Neural cell (in vitro differentiated cells): ENCODE results near the gene PIGB. TPM values are rescaled to one million over a fixed set of nuclear protein-coding genes. Genes with fewer than 3 reads are reported as not detected.

ENCODE experiments used
- H2AFZ ChIP-seq: fragments of 200-600, 300-800 bp; sonication (generic), shearing (Covaris generic); 2 replicates; pipeline ENCODE4 v1.6.0; 2014; ENCODE audit warnings: low read depth, mild to moderate bottlenecking, antibody characterized with exemption, low read length, moderate library complexity
- H3F3A ChIP-seq: fragments of 200-600 bp; shearing (Covaris generic); 2 replicates; pipeline ENCODE4 v1.6.1; 2016; ENCODE audit warnings: mild to moderate bottlenecking, moderate library complexity, mixed read lengths, antibody characterized with exemption, low read length; ENCODE audit not compliant: insufficient read depth, poor library complexity, severe bottlenecking
- H3K27ac ChIP-seq: fragments of 200-600, 300-800 bp; sonication (generic), shearing (Covaris generic); 2 replicates; pipeline ENCODE4 v1.5.1; 2014; ENCODE audit warnings: mild to moderate bottlenecking, low read length, moderate library complexity
- H3K27me3 ChIP-seq: fragments of 300-800, 200-600 bp; sonication (generic), shearing (Covaris generic); 2 replicates; pipeline ENCODE4 v1.6.0; 2014; ENCODE audit warnings: mild to moderate bottlenecking, low read depth, low read length, moderate library complexity; ENCODE audit not compliant: insufficient read depth
- H3K36me3 ChIP-seq: fragments of 300-800, 200-600 bp; sonication (generic), shearing (Covaris generic); 2 replicates; pipeline ENCODE4 v1.5.1; 2014; ENCODE audit warnings: mild to moderate bottlenecking, antibody characterized with exemption, low read length, moderate library complexity; ENCODE audit not compliant: insufficient read depth
- H3K4me2 ChIP-seq: fragments of 300-800, 200-600 bp; sonication (generic), shearing (Covaris generic); 2 replicates; pipeline ENCODE4 v1.6.0; 2014; ENCODE audit warnings: mild to moderate bottlenecking, low read length
- H3K4me3 ChIP-seq: fragments of 300-800, 200-600 bp; sonication (generic), shearing (Covaris generic); 2 replicates; pipeline ENCODE4 v1.5.1; 2014; ENCODE audit warnings: mild to moderate bottlenecking, low read length, moderate library complexity
- H3K79me2 ChIP-seq: fragments of 200-600 bp; shearing (Covaris generic); replicated peaks from 2 replicates; pipeline ENCODE4 v1.6.0; 2014; ENCODE audit warnings: mild to moderate bottlenecking, low read length, moderate library complexity; ENCODE audit not compliant: insufficient read depth
- H3K9ac ChIP-seq: fragments of 300-800, 200-600 bp; sonication (generic), shearing (Covaris generic); 2 replicates; pipeline ENCODE4 v1.6.1; 2016; ENCODE audit warnings: mild to moderate bottlenecking, low read length, mixed read lengths
- H3K9me2 ChIP-seq: fragments of 200-600 bp; shearing (Covaris generic); 2 replicates; pipeline ENCODE4 v1.6.1; 2016; ENCODE audit warnings: mild to moderate bottlenecking, low read length, mixed read lengths; ENCODE audit not compliant: insufficient read depth
- H3K9me3 ChIP-seq: fragments of 200-600, 300-800 bp; sonication (generic), shearing (Covaris generic); 2 replicates; pipeline ENCODE4 v1.6.1; 2016; ENCODE audit warnings: mild to moderate bottlenecking, mixed run types, low read length, moderate library complexity, mixed read lengths
- H4K20me1 ChIP-seq: fragments of 200-600 bp; shearing (Covaris generic); 2 replicates; pipeline ENCODE4 v1.6.1; 2016; ENCODE audit warnings: mild to moderate bottlenecking, mixed run types; ENCODE audit not compliant: insufficient read depth
- EP300 ChIP-seq: fragments of 450-650 bp; conservative IDR thresholded peaks from 2 replicates; pipeline ENCODE4 v1.6.1; 2014; ENCODE audit warnings: antibody characterized with exemption, mild to moderate bottlenecking, moderate library complexity; ENCODE audit not compliant: poor library complexity, severe bottlenecking
- EZH2 ChIP-seq: fragments of 200-600, 300-800 bp; shearing (Covaris generic), sonication (generic); IDR thresholded peaks from 2 replicates; pipeline ENCODE4 v1.6.1; 2014; ENCODE audit warnings: antibody characterized with exemption, low read length, borderline replicate concordance, mild to moderate bottlenecking; ENCODE audit not compliant: insufficient read depth, poor library complexity, severe bottlenecking
- MXI1 ChIP-seq: fragments of 450-650 bp; conservative IDR thresholded peaks from 2 replicates; pipeline ENCODE4 v1.6.1; 2014; ENCODE audit warnings: antibody characterized with exemption, mild to moderate bottlenecking; ENCODE audit not compliant: poor library complexity, severe bottlenecking
- POLR2AphosphoS5 ChIP-seq: IDR thresholded peaks from 2 replicates; pipeline ENCODE4 v1.6.1; 2012
- RAD21 ChIP-seq: fragments of 450-650 bp; conservative IDR thresholded peaks from 2 replicates; pipeline ENCODE4 v1.6.1; 2014; ENCODE audit warnings: antibody characterized with exemption, mild to moderate bottlenecking, moderate library complexity
- SMC3 ChIP-seq: fragments of 450-650 bp; conservative IDR thresholded peaks from 2 replicates; pipeline ENCODE4 v1.6.1; 2014; ENCODE audit warnings: antibody characterized with exemption, mild to moderate bottlenecking, moderate library complexity; ENCODE audit not compliant: poor library complexity
- TAF1 ChIP-seq: IDR thresholded peaks from 2 replicates; pipeline ENCODE4 v1.6.1; 2012; ENCODE audit warnings: low read depth
- polyA plus RNA-seq: library from polyadenylated mRNA; depleted of rRNA; stranded (reverse); fragments of >200 nt; gene quantifications from 2 replicates; pipeline ENCODE4 v1.2.3, GENCODE V29; 2014
- TF ChIP-seq, protein P1 (sequence below): fragments of 450-650 bp; IDR thresholded peaks from 2 replicates; pipeline ENCODE4 v1.5.1; 2014; ENCODE audit warnings: antibody characterized with exemption, mild to moderate bottlenecking, moderate library complexity; ENCODE audit not compliant: poor library complexity, severe bottlenecking
- TF ChIP-seq, protein P2 (sequence below): IDR thresholded peaks from 2 replicates; pipeline ENCODE4 v1.6.1; 2012; ENCODE audit warnings: borderline replicate concordance

Gene PIGB
- polyA plus RNA-seq, 1 donor from 2014 or later = 8.1 TPM

DNA sequence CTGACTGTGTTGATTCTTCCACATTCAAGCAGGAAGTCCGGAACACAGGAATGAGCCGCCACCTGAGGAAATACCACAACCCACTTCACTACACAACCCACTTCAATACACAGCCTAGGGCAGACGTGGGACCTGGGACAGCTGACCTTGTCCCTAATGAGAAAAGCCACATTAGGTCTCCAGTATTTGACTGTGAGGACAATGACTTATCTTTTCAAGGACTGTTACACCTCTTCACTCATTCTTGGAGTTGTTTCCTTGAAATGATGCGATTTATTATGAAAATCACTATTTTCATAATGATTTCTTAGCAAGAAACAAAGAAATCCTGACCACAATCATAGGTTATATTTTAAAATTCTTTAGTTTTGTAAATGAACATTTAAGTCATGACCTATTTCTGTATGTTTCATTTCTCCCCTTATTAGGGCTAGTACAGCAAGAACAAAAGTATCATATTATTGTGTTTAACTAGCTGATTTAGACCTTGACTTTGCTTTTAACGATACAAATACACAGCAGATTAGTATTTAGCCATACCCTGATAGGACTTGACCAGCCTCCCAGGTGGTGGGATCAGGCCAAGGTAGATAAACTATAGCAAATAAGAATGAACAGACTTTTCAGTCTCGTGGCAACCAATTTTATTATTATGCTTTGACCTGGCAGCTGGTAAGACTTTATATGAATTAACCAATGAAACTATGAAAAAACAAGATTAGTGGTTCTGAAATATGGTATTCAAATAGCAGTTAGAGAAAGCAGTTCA, 35.5 kb upstream of the PIGB start:
- no peaks in the 10 kb centered on the region for H3K36me3 ChIP-seq
- H3F3A ChIP-seq = no peaks in the 10 kb centered on the region
- no peak overlapping the region for H3K9ac ChIP-seq
- H3K9me2 ChIP-seq = no peaks in the 10 kb centered on the region
- H3K27ac ChIP-seq = no peak overlapping the region
- H3K4me3 ChIP-seq = no peak overlapping the region
- H3K79me2 ChIP-seq = no peaks in the 10 kb centered on the region
- H3K4me2 ChIP-seq = no peak overlapping the region
- H3K9me3 ChIP-seq = no peaks in the 10 kb centered on the region
- H2AFZ ChIP-seq = no peak overlapping the region
- TF ChIP-seq EP300 (no peak), TAF1 (no peak), POLR2AphosphoS5 (no peak), SMC3 (no peak), EZH2 (no peak), RAD21 (no peak), MXI1 (no peak)
- TF ChIP-seq, protein P1, sequence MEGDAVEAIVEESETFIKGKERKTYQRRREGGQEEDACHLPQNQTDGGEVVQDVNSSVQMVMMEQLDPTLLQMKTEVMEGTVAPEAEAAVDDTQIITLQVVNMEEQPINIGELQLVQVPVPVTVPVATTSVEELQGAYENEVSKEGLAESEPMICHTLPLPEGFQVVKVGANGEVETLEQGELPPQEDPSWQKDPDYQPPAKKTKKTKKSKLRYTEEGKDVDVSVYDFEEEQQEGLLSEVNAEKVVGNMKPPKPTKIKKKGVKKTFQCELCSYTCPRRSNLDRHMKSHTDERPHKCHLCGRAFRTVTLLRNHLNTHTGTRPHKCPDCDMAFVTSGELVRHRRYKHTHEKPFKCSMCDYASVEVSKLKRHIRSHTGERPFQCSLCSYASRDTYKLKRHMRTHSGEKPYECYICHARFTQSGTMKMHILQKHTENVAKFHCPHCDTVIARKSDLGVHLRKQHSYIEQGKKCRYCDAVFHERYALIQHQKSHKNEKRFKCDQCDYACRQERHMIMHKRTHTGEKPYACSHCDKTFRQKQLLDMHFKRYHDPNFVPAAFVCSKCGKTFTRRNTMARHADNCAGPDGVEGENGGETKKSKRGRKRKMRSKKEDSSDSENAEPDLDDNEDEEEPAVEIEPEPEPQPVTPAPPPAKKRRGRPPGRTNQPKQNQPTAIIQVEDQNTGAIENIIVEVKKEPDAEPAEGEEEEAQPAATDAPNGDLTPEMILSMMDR = no peak
- TF ChIP-seq, protein P2, sequence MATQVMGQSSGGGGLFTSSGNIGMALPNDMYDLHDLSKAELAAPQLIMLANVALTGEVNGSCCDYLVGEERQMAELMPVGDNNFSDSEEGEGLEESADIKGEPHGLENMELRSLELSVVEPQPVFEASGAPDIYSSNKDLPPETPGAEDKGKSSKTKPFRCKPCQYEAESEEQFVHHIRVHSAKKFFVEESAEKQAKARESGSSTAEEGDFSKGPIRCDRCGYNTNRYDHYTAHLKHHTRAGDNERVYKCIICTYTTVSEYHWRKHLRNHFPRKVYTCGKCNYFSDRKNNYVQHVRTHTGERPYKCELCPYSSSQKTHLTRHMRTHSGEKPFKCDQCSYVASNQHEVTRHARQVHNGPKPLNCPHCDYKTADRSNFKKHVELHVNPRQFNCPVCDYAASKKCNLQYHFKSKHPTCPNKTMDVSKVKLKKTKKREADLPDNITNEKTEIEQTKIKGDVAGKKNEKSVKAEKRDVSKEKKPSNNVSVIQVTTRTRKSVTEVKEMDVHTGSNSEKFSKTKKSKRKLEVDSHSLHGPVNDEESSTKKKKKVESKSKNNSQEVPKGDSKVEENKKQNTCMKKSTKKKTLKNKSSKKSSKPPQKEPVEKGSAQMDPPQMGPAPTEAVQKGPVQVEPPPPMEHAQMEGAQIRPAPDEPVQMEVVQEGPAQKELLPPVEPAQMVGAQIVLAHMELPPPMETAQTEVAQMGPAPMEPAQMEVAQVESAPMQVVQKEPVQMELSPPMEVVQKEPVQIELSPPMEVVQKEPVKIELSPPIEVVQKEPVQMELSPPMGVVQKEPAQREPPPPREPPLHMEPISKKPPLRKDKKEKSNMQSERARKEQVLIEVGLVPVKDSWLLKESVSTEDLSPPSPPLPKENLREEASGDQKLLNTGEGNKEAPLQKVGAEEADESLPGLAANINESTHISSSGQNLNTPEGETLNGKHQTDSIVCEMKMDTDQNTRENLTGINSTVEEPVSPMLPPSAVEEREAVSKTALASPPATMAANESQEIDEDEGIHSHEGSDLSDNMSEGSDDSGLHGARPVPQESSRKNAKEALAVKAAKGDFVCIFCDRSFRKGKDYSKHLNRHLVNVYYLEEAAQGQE = no peak
- no peaks in the 10 kb centered on the region for H3K27me3 ChIP-seq
- no peaks in the 10 kb centered on the region for H4K20me1 ChIP-seq

DNA sequence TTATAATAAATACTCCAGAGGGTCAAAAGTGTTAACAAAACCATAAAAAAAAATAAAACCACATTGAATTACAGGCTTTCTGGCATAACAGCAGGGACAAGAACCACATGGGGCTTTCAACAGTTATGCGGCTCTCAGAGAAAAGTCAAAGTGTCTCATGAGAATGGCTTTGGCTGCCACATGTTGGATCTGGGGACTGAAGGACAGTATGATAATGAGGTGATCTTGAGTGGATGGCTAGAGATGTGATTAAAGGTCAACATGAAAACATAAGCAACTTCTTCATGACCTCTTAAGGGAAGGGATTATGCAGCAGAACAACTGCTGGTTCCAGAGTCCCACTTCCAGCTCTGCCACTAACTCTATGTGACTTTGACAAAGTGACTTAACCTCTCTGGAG, 34.6 kb upstream of the PIGB start:
- peaks cover 8% of the 10 kb centered on the region for H3K27me3 ChIP-seq

More for the DNA sequence above, 34.6 kb upstream of the PIGB start:
- H3K9me3 ChIP-seq = no peaks in the 10 kb centered on the region
- no peak overlapping the region for H3K4me3 ChIP-seq
- no peak overlapping the region for H3K27ac ChIP-seq
- H3K36me3 ChIP-seq = no peaks in the 10 kb centered on the region
- no peak overlapping the region for H2AFZ ChIP-seq
- H3K79me2 ChIP-seq = no peaks in the 10 kb centered on the region
- no peaks in the 10 kb centered on the region for H3K9me2 ChIP-seq
- no peak for TF ChIP-seq TAF1
- no peak for TF ChIP-seq SMC3
- TF ChIP-seq, protein P1 = no peak
- TF ChIP-seq, protein P2 = no peak
- no peak for TF ChIP-seq MXI1
- TF ChIP-seq RAD21 = no peak
- TF ChIP-seq POLR2AphosphoS5 = no peak
- no peak for TF ChIP-seq EP300
- TF ChIP-seq EZH2 = no peak
- no peaks in the 10 kb centered on the region for H4K20me1 ChIP-seq
- H3K4me2 ChIP-seq = no peak overlapping the region
- no peaks in the 10 kb centered on the region for H3F3A ChIP-seq
- H3K9ac ChIP-seq = no peak overlapping the region
